ENCODE data around the gene SCP2.

The SCP2 gene

DNA sequence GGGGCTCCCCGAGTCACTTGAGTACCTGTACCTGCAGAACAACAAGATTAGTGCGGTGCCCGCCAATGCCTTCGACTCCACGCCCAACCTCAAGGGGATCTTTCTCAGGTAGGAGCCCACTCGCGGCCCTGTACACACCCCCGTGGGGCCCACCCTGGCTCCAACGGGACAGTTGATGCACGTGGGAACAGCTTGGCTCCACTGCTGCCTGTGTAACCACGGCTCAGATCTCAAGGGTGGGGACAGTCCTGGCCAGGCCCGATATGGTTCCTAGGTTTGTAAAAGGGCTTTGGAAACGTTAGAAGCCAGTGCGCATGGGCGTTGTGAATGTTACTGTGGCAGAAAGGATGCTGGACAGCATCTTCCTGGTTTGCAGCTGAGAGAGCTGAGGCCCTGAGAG lies 153.7 kb downstream of the SCP2 start:
- no peak for DNase-seq (ENCODE audit: low spot score)

DNA sequence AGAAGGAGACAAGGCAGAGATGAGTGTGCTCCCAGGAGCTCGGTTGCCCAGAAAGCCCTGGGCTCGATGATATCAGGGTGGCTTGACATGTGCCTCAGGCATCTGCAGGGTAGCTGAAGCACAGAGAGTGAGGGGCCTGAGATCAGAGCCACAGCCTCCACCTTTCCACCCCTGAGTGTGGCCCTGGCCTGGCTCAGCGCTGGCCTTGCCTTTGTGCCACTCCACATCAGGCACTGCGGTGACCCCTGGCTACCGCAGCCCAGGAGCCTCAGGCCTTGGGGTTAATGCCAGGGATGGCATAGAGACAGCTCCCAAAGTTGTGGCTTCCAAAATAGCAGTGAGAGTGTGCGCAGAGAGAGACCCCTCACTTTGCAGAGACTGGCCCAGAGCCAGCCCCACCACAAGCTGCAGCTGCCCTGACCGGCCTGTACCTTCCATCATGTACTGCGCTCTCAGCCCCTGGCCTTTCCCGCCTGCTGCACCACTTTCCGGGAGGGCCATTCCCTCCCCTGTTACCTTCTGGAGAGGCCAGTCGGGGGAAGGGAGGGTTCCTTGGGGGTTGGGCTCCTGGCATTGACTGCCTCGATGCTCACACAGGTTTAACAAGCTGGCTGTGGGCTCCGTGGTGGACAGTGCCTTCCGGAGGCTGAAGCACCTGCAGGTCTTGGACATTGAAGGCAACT lies 154.4 kb downstream of the SCP2 start:
- no peak for DNase-seq (ENCODE audit: low spot score)

DNA sequence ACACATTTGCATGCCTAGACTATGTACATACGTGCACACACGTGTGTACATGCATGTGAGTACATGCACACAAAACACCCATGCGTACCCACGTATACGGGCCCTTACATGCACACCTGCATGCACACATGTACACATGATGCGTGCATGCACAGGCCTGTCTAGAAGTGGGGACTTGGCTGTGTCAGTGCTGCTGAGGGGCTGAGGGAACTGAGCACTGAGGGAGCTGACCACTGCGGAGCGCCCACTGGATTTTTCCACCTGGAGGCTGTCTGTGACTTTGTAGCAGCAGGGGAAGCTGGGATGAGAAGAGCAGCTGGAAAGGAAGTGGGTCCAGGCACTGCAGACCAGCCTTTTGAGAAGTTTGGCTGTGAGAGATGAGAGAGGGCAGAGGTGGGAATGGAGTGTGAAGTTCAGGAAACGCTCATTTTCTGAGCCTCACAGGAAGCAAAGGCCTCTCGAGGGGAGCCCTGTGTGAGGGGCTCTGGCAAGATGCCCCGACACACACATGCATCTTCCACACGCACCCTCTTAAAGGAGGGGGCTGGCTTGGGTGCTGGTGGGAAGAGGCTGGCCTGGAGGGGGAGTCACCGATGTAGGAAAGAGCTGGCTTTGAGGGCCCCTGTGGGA lies 155.9 kb downstream of the SCP2 start:
- no peak for DNase-seq (ENCODE audit: low spot score)

DNA sequence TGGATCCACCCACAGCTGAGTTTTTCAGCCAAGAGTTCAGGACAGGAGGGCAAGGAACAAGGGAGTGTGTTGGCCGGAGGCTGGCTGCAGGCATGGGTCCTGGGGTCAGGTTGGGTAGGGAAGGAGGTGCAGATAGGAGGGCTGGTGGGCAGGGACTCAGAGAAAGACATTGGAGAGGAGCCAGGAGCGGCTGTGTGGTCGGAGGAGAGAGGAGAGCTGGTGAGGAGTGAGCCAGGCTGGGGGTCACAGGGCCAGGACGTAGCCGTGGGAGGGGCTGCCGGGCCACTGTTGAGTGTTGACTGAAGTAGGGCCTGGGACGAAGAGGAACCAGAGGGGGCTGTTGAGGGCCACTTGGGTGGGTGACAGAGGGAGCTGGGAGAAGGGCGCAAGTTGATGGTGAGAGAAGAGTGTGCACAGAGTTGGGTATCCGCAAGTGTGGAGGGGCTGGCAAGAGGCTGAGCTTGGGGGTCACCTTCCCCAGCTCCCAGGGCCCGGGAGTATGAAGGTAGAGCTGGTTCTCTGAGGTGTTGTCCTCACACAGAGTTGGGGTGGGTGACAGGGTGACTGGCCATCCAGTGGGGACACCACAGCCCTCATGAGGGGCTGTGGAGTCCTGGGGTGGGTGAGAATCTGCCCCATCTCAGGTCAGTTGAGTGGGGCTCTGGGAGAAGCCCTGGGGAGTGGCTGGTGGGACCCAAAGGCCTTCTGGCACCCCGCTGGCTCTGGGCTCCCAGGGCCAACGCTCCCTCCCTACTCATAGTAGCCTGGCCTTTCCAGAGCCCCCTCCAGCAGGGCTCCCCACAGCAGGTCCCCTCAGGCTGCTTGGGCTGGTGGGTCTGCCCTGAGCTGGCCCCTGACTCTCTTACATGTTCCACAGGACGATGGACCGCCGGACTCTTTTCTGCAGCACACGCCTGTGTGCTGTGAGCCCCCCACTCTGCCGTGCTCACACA lies 156.8 kb downstream of the SCP2 start:
- DNase-seq (ENCODE audit: low spot score), result no peak

DNA sequence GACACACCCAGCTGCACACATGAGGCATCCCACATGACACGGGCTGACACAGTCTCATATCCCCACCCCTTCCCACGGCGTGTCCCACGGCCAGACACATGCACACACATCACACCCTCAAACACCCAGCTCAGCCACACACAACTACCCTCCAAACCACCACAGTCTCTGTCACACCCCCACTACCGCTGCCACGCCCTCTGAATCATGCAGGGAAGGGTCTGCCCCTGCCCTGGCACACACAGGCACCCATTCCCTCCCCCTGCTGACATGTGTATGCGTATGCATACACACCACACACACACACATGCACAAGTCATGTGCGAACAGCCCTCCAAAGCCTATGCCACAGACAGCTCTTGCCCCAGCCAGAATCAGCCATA lies 157.5 kb downstream of the SCP2 start:
- no peak for DNase-seq (ENCODE audit: low spot score)

DNA sequence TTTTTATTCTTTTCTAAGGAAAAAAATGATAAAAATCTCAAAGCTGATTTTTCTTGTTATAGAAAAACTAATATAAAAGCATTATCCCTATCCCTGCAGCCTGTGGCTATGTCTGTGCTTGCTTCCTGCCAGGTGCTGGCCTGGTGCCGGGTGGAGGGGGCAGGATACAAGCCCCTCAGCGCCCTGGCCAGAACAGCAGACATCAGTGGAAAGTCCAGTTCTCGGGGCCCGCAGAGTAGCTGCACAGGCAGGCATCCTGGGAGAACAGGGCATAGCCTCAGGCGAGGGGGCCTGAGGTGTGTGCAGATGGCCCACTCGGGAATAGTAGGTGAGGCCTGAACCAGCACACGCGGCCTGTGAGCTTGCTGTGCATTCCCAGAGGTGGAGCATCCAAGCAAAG lies 158.3 kb downstream of the SCP2 start:
- no peak for DNase-seq (ENCODE audit: low spot score)

DNA sequence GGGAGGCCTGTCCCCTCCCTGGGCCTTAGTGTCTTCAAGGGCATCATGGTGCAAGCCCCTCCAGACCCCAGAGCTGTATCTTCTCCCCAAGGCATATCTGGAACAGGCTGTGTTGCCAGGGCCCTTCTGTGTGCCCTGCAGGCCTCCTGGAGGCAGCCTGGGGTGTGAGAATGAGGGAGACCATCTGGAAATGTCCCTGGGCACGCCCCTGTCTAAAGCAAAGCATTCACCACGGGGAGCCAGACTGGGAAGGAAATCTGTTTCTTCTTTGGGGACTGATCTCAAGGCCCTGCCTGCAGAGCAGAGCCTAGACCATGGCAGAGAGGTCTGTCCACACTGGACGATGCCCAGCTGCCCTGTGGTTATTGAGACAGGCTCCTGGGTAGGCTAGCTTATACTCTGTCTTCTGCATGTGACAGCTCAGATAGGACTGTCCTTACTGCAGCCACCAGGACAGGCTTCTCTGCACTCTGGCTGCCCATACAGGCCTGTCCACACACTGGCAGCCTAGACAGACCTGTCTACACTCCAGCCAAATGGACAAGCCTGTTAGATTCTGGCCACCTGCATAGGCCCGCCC lies 159.5 kb downstream of the SCP2 start:
- DNase-seq (ENCODE audit: low spot score), result peak; percentile 26

DNA sequence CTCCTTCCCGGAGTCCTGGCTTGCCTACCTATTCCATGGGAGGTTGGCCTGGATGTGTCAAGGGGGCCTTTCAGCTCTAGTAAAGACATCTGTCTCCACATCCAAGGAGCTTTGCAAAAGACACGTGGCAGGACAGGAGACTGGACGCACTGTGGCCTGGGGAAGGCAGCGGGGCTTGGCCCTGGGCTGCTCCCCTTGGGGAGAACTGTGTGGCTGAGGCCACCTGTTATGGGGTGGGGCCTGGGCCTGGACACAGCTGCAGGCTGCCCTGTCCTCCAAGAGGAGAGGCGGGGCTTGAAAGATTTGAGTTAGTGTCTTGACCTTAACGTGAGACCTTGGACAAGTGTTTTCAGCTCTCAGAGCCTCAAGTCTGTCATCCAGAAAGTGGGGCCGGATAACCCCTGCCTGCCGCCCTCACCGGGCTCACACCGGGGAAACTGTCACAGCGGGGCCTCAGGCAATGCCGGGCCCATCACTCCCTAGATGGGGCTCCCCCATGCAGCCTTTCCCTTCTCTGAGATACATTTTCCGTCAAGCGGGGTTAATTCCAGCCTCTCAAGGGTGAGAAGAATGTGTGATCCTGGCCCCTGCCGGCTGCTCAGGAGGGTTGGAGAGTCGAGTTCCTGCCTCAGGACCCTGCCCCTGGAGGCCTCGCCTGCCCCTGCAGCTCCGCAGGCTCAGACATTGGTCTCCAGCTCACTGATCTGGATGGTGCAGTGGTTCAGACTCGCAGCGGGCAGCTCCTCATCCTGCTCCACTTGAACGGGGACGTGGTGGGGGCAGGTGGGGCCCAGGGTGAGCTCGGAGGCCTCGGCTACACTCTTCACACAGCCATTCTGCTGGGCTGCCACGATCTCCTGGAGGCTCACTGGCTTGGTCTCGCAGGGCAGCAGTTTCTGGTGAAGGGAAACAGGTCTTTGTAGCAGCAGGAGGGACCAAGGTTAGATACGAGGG lies 160.5 kb downstream of the SCP2 start:
- no peak for DNase-seq (ENCODE audit: low spot score)

DNA sequence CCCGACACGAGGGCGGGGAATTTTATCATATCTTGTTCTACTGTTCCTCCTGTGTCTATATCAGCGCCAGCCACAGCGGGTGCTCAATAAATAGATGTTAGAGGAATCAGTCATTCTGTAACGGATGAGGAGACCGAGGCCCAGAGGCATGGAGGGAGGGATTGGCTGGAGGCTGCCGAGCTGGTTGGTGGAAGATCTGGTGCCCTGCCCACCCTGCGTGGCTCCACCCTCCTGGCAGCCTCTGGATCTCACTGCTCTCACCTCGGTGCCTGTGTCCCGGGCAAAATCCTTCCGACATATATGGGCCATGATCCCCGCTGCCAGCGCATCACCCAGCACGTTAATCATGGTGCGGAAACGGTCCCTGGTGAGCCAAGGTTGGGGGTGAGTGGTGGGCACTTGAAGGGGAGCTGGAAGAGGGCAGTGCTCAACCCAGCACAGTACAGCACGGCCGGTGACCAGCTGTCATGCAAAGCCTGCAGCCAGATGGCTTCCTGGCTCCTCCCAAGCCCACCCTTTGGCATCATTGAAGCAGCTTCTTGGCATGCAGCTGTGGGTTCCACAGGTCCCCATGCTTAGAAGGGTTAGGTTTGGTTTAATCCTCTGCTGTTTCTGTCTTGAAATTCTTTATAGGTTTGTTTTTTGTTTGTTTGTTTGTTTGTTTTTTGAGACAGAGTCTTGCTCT lies 161.7 kb downstream of the SCP2 start:
- DNase-seq (ENCODE audit: low spot score), result peak; percentile 24

DNA sequence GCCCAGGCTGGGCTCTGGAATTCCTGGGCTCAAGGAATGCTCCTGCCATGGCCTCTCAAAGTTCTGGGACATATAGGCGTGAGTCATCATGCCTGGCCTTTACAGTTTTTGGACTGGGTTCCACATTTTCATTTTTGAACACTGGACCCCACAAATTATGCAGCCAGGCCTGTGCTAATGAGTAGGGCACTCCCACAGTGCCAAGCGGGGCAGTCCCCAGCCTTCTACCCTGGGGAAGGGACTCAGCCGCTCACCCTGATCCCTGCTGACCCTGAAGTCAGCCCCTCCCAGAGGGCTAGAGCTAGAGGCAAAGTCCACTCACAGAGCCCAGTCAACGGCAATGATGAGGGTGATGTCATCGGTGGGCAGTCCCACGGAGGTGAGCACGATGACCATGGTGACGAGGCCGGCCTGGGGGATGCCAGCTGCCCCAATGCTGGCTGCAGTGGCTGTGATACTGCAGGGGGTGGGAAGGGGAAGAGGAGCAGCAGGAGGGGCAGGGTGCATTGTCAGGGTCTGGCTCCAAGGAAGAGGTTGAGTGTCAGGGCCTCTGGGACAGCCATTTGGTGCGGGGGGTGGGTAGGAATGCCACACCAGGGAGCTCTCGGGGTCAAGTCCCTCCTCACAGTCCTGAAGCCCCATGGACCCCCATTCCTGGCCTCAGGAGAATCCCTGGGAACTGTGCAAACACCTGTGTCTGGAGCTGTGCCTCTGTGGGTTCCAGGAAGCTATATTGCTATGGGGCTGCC lies 162.6 kb downstream of the SCP2 start:
- no peak for DNase-seq (ENCODE audit: low spot score)

DNA sequence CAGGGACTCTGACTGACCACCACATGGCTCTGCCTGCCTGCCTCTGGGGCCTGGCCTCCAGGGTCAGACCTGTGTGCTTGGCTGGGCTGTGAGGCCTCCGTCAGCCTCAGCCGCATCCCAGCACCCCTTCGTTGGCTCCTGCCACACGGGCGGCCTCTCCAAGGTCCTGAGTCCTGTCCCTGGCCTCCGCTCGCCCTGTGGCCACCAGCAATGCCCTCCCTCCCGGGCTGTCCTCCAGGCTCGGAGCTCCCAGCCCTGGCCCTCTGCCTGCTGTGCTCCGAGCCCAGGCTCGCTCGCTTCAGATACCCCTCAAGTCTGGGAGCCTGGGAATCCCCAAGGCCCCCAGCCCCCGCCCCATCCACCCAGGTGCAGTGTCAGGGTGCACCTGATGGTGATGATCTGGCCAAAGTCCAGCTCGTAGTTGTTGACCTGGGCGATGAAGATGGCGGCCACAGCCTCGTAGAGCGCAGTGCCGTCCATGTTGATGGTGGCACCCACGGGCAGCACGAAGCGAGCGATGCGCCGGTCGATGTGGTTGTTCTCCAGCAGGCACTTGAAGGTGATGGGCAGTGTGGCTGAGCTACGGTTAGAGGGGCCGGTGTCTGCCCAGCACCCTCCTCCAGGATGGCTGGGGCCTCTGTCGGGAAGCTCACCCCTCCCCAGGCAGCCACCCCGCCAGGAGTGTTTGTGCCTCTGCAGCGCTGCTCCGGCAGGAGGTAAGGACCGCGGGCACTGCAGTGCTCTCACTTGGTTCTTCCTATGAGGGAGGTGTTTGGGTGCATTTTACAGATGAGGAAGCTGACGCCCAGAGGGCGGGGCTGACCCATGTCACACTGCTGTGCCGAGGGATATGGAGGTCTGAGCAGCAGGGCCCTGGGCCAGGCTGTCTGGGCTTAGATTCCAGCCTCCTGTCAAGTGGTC lies 163.4 kb downstream of the SCP2 start:
- no peak for DNase-seq (ENCODE audit: low spot score)

DNA sequence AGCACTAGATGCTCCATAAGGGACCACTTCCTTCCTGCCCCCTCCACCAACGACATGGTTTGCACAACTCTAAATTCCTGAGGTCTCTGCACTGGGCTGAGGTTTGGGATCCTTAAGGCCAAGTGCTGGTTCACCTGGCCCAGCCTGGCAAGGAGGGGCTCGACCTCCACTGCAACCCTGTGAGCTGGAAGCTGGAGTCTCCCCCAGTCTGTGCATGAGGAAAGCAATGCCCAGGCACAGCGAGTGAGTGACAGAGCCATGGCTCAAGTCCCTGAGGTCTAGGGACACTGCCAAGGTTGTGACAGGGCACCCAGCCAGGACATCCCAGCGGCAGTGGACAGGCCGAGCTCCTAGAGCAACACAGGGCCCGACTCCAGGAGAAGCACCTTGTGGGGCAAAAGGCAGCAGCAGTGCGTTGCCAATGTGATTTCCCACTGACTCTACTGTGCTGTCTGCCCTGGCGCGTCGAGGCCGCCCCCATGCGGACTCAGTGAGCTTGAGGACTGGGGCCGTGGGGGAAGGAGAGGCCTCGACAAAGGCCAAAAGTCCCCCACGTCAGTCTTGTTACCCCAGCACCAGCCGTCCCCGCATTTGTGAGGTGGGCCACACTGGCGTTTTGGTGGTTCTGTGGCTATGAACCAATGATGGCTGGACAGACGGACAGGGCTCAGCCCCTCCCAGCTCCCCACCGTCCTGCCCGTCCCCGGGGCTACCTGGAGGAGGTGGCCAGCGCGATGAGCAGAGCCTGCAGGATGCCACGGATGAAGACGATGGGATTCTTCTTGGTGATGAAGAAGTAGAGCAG lies 165.0 kb downstream of the SCP2 start:
- no peak for DNase-seq (ENCODE audit: low spot score)

DNA sequence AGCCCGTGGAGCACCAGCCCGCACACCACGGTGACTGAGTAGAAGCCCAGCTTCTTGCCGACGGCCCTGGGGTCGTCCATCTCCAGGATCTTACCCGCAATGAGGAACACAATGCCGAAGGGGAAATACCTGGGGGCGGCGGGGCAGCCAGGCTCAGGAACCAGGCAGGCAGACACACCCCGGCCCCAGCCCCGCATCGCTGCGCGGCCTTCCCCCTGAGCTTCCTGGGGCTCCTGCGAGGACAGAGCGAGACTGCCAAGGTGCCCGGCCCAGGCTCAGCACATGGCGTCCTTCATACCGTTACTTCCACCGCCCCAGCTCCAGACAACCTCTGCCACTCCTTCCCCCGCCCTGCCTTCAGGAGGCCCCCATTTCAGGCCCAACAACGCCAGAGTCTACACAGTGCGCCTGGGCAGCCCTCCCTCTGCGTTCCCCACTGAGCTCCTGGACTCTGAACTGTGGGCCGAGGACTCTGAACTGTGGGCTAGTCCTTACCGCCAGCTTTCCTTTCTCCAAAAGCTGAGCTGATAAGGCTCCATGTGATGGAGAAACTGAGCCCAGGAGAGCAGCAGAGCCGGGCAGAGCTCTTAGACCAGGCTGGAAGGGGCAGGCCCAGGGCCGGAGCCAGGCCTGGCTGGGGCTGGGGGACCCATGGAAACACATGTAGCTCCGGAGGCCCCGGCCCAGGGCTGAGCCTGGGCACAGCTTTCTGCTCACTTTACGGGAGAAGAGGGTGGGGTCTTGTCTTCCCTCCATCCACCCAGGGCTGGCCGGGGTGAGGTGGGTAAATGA lies 165.8 kb downstream of the SCP2 start:
- DNase-seq (ENCODE audit: low spot score), result no peak

DNA sequence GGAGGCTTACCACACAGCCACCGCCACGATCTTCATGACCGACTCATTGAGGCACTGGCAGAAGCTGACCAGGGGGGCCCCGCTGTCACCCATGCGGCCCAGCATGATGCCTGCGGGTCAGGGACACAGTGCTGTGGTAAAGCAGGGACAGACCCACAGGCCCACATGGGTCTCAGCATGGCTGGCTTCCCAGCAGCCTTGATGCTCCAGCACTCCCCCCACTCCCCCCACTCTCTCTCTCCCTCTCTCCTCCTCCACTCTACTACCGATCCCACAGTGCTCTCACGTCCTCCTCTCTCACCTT lies 166.3 kb downstream of the SCP2 start:
- no peak for DNase-seq (ENCODE audit: low spot score)

DNA sequence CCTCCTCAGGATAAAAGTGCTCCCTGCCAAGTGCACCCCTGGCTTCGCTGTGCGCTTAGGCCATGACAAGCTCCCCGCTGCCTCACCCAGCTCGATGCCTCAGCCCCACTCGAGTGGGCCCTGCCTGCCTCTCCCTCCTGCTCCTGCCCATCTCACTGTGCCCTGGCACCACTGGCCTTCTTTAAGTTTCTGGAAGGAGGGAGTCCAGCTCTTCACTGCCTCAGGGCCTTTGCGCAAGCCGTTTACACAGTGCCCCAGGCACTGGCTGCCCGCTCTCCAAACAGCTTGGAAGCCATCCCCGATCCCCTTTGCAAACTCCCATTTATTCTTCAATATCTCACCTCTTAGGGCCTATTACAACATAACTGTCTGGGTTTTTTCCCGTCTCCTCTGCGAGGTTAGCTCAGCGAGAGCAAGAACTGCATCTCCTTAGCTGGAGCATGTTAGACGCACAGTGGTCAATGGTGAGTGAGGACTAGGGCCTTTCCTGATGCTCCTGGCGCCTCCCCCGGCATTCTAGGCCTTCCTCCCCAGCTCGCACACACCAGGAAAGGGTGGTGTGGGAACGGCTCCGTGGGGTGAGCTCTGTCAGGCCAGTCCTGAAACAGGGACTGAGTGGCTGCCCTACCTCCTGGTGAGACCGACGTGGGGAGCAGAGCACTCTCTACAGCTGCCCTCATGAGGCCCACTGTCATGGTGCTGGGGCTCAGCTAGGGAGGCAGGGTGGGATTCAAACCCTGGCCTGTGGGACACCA lies 166.9 kb downstream of the SCP2 start:
- DNase-seq (ENCODE audit: low spot score), result no peak

DNA sequence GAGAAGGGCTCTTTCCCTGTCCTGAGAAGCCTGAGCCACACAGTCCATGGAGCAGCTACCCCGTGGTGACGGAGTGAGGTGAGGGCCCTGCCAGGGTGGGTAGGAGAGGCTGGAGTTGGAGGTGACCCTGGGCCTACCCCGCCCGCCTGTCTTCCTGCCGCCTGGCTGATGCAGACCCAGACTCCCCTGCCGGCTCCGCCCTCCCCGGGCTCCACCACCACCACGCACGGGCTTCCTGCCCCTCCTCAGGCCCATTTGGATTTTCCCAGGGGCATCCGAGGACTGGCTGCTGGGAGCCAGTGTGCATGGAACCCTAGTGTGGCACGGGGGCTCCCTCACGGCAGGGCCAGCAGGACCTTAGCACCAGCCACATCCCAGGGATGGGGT lies 167.4 kb downstream of the SCP2 start:
- no peak for DNase-seq (ENCODE audit: low spot score)
